ENCODE measurements around the gene SMAD5. TPM values are rescaled to one million over a fixed set of nuclear protein-coding genes. Genes with fewer than 3 reads are reported as not detected.

The SMAD5 gene
- total RNA-seq, 4 donors from 2014 or later: 25.6 to 50.1 (median 32.0) TPM

DNA sequence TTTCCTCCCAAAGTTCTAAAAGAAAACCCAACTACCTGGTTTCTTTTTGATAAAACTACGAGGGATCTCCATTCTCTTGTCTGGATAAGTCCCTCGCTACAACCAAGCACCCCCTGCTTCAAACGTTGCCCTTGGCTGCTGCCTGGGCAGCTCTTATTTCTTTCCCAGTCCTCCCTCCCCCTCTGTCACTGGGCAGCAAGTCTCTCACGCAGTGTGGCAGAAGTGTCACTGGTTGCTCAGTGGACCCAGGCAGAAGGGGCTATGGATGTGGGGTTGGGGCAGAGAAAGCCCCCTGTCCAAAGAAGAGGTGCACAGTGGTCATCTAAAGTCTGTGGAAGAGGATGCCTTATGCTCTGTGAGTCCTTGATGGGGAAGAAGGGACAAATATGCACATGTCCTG is 67.5 kb downstream of the SMAD5 start:
- intact Hi-C loops (cut with DNase I; ENCODE audit: low total_unique reads) (no loop called here), in situ Hi-C loops (cut with MboI; ENCODE audit: low sequenced_read_pairs in 4 of 4) (no loop called here)
- Histone ChIP-seq H3K27me3 (no peaks in the 10 kb centered on the region), H3K4me3 (no peak overlapping the region), H3K4me1 (no peaks in the 10 kb centered on the region), H3K27ac (no peak overlapping the region), H3K9me3 (no peaks in the 10 kb centered on the region), H3K36me3 (no peaks in the 10 kb centered on the region)
- ATAC-seq (no peak), DNase-seq (no peak)
- TF ChIP-seq, protein P1, sequence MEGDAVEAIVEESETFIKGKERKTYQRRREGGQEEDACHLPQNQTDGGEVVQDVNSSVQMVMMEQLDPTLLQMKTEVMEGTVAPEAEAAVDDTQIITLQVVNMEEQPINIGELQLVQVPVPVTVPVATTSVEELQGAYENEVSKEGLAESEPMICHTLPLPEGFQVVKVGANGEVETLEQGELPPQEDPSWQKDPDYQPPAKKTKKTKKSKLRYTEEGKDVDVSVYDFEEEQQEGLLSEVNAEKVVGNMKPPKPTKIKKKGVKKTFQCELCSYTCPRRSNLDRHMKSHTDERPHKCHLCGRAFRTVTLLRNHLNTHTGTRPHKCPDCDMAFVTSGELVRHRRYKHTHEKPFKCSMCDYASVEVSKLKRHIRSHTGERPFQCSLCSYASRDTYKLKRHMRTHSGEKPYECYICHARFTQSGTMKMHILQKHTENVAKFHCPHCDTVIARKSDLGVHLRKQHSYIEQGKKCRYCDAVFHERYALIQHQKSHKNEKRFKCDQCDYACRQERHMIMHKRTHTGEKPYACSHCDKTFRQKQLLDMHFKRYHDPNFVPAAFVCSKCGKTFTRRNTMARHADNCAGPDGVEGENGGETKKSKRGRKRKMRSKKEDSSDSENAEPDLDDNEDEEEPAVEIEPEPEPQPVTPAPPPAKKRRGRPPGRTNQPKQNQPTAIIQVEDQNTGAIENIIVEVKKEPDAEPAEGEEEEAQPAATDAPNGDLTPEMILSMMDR (IDR thresholded peaks at IDR 0.05 in 4 of 5, conservative IDR thresholded peaks at IDR 0.05 in 1 of 5): no peak
- no peak for TF ChIP-seq POLR2A (IDR thresholded peaks at IDR 0.05)

DNA sequence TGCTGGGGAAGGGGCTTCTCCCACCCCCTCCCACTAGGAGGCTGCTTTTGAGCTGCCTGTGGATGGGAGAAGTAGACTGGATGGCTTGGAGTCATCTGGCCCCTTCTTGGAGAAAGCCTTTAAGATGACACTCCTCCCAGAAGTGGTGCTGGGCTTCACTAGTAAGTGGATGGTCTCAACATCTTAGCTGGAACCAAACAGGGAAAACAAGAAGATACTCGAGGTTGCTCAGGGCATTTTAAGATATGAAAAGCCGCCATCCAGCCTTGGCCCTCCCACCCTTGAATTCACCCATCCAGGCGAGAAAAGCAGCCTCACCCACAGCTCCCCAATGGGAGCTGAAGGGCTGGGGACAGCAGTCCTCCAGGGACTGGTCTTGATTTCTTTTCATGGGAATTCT is 68.1 kb downstream of the SMAD5 start:
- no peak for TF ChIP-seq POLR2A (IDR thresholded peaks at IDR 0.05)
- TF ChIP-seq, protein P1 (IDR thresholded peaks at IDR 0.05 in 4 of 5, conservative IDR thresholded peaks at IDR 0.05 in 1 of 5): no peak
- H3K36me3 ChIP-seq: no peaks in the 10 kb centered on the region
- no peaks in the 10 kb centered on the region for H3K4me1 ChIP-seq
- in situ Hi-C loops (cut with MboI; ENCODE audit: low sequenced_read_pairs in 4 of 4): no loop called here
- H3K9me3 ChIP-seq: no peaks in the 10 kb centered on the region
- intact Hi-C loops (cut with DNase I; ENCODE audit: low total_unique reads): no loop called here
- no peak overlapping the region for H3K27ac ChIP-seq
- no peak overlapping the region for H3K4me3 ChIP-seq
- DNase-seq (no peak), ATAC-seq (no peak)
- no peaks in the 10 kb centered on the region for H3K27me3 ChIP-seq

DNA sequence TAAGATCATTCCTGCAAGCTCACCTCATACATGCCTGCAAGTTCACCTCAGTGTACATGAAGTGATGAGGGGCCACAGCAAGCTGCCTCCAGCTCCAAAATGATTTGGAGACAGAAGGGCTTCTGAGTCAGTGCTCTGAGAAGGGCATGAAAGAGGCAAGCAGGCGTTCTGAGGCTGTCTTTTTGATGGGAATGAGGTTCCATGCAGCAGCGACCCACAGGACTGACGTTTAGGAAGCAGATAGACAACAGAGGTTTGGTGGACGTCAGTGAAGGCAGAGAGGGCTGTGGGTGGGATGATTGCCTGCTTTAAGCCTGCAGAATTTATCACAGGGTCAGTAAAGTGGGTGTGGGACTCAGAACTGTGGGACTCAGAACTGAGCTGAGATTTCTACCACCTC is 69.2 kb downstream of the SMAD5 start:
- intact Hi-C loops (cut with DNase I; ENCODE audit: low total_unique reads) (no loop called here), in situ Hi-C loops (cut with MboI; ENCODE audit: low sequenced_read_pairs in 4 of 4) (no loop called here)
- no peak for TF ChIP-seq POLR2A (IDR thresholded peaks at IDR 0.05)
- TF ChIP-seq, protein P1 (IDR thresholded peaks at IDR 0.05 in 4 of 5, conservative IDR thresholded peaks at IDR 0.05 in 1 of 5): no peak
- no peak overlapping the region for H3K27ac ChIP-seq
- no peaks in the 10 kb centered on the region for H3K4me1 ChIP-seq
- no peaks in the 10 kb centered on the region for H3K9me3 ChIP-seq
- ATAC-seq (no peak), DNase-seq (no peak)
- H3K4me3 ChIP-seq: no peak overlapping the region
- H3K27me3 ChIP-seq: no peaks in the 10 kb centered on the region
- H3K36me3 ChIP-seq: no peaks in the 10 kb centered on the region

DNA sequence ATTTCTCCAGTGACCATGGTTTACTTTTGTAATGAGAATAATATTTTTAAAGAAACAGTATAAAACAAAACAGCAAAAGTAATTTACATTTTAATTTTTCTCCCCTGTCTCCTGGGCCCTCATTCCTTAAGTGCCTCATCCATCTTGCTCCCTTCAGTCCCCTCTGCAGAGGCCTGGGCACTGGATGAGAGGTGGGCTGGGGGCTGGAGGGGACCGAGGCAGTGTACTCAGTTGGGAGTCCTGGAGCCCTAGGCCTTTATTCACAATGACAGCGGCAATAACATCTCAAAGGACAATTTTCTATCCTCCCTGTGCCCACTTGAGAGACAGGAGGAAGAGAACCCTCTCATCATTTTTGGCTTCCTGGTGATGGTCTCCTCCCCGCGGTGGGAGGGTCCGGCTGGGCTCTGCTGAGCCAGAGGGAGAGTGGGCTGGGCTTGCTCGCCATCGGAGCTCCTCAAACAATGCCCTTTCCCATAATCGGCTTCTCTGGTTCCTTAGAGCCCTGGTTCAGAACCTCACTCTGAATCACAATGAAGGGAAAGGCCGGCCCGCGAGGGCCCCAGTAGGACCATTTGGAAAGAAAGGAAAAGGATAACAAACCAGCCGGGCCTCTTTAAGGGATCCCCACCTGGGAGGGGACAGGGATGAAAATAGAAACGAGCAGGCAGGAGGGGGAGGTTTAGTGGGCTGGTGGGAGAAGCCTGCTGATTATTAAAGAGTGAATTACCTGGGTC is 70.0 kb downstream of the SMAD5 start:
- TF ChIP-seq POLR2A (IDR thresholded peaks at IDR 0.05): no peak
- TF ChIP-seq, protein P1 (IDR thresholded peaks at IDR 0.05 in 4 of 5, conservative IDR thresholded peaks at IDR 0.05 in 1 of 5): no peak
- intact Hi-C loops (cut with DNase I; ENCODE audit: low total_unique reads): no loop called here
- H3K9me3 ChIP-seq: no peaks in the 10 kb centered on the region
- in situ Hi-C loops (cut with MboI; ENCODE audit: low sequenced_read_pairs in 4 of 4): no loop called here
- DNase-seq (no peak), ATAC-seq (no peak)
- no peak overlapping the region for H3K4me3 ChIP-seq
- H3K27me3 ChIP-seq: no peaks in the 10 kb centered on the region
- H3K27ac ChIP-seq: no peak overlapping the region
- H3K36me3 ChIP-seq: no peaks in the 10 kb centered on the region
- H3K4me1 ChIP-seq: no peaks in the 10 kb centered on the region
